Fibroblast of peridontal ligament (primary cell): ENCODE measurements around the gene CDH18.

ENCODE experiments used
- DNase-seq: peaks from one replicate; pipeline ENCODE4 v3.0.0-alpha.2; 2010; ENCODE audit errors: extremely low read depth

Gene CDH18

DNA sequence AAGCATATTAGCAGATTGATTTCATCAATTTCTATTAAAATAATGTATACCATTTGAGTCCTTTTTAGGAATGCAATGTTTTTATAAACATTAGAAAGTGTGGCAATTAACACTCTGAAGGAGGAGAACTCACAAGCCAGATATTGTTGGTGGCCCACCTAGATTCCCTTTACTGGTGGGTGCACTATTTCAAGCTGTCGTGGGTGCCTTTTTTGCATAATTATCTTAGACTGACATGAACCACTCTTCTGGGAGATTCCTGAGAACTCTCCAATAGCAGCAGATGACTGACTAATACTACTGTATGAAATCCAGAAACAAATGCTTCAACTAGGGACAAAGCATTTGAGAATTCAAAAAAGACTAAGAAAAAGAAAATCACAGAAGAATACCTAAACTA is 526.0 kb downstream of the CDH18 start:
- no peak for DNase-seq

DNA sequence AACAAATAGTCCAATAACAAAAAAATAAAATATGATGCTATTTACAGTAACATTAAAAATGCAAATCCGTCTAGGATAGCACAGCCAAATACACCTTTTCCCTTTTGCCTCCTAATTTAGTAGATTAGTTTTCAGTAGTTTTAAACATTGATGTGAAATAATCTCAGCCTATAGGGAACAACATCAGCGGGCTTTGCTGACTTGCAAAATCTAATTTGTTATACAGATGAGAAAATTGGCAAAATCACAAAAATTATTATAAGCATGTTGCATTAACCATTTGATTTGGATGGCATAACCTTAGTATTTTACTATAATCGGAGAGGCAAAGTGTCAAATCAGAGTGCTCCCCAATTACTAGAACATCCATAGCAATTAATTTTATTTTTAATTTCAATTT is 563.5 kb downstream of the CDH18 start:
- no peak for DNase-seq
